Kidney tubule cell (primary cell): Measurements from ENCODE around the gene PNPLA6.
"Not testable (repeated sequence)": the region's sequence is repeated elsewhere in the genome, so short reads cannot be mapped to it uniquely, and the experiment has no call there.

Experiments used
- DNase-seq: peaks from one replicate; pipeline ENCODE4 v3.0.0-alpha.2; 2018; ENCODE audit warnings: low spot score

The PNPLA6 gene

GRCh38 chr19:7554990-7555864 is 19.7 kb downstream of the PNPLA6 start:
- no peak for DNase-seq

GRCh38 chr19:7556696-7557315 is 21.3 kb downstream of the PNPLA6 start:
- no peak for DNase-seq

GRCh38 chr19:7558667-7559066 is 23.1 kb downstream of the PNPLA6 start:
- DNase-seq: no peak

GRCh38 chr19:7559102-7559501 is 23.6 kb downstream of the PNPLA6 start:
- DNase-seq: no peak

GRCh38 chr19:7560255-7560654 is 24.7 kb downstream of the PNPLA6 start:
- DNase-seq: no peak

DNA sequence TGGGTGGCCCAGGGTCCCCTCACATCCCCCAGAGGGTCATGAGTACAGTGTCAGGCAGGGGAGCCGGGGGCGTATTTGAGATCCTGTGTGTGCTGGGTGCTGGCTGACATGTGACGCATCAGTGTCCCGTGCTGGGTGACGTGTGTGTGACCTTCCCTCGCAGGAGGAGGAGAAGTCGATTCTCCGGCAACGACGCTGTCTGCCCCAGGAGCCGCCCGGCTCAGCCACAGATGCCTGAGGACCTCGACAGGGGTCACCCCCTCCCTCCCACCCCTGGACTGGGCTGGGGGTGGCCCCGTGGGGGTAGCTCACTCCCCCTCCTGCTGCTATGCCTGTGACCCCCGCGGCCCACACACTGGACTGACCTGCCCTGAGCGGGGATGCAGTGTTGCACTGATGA is 25.8 kb downstream of the PNPLA6 start:
- DNase-seq: no peak

DNA sequence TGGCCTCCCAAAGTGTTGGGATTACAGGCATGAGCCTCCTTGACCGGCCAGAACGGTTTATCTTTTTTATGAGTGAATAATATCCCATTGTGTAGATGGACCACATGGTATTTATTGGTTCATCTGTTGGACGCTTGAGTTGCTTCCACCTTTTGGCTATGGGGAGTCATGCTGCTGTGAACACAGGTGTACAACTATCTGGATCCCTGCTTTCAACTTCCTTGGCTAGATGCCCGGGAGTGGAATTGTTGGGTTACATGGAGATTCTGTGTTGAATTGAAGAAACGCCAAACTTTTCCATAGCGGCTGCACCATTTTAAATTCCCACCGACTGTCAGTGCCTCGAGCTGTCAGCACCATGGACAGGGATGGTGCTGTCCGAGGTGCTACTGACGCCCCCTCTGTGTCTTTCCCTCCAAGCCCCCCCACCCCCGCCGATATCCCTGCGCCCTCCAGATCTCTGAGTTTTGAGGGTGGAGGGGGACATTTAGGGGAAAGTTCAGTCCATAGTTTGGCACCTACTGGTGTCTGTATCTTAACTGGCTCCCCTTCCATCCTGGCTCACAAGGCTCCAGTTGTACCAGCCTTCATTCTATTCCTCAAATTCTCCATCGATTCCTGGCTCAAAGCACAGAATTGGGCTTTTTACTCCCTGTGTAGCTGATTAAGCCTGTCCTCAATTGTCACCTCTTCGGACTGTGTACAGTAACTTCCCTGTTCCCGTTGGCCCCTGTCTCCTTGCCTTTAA is 27.3 kb downstream of the PNPLA6 start:
- DNase-seq: peak; percentile 21

DNA sequence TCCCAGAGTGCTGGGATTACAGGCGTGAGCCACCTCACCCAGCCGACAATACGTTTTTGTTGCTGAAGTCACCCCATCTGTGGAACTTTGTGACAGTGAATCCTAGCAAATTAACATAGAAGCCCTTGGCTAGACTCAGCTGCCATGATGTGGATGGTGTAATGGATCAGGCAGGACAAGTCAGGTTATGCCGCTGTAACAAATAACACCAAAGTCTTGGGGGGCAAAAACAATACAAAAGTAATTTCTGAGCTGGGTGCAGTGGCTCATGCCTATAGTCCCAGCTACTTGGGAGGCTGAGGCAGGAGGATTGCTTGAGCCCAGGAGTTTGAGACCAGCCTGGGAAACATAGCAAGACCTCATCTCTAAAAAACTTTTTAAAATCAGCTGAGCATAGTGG is 29.3 kb downstream of the PNPLA6 start:
- no peak for DNase-seq

DNA sequence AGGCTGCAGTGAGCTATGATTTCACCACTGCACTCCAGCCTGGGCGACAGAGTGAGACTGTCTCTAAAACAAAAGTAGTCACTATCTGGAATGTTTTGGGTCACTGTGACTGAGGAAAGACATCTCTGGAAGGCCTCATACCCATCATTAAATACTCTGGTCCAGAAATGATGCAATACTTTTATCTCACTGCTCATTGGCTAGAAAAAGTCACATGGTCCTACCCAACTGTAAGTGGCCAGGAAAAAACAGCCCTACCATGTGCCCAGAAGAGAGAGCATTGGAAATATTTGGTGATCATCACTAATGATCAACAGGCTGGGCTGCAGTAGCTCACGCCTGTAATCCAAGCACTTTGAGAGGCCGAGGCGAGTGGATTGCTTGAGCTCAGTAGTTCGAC is 29.8 kb downstream of the PNPLA6 start:
- no peak for DNase-seq

- no peak for DNase-seq
These were observed 35.2 kb downstream of the PNPLA6 start for GRCh38 chr19:7570761-7571160.

- peak; percentile 15 for DNase-seq
These were observed 40.0 kb downstream of the PNPLA6 start for GRCh38 chr19:7575434-7576040.

DNA sequence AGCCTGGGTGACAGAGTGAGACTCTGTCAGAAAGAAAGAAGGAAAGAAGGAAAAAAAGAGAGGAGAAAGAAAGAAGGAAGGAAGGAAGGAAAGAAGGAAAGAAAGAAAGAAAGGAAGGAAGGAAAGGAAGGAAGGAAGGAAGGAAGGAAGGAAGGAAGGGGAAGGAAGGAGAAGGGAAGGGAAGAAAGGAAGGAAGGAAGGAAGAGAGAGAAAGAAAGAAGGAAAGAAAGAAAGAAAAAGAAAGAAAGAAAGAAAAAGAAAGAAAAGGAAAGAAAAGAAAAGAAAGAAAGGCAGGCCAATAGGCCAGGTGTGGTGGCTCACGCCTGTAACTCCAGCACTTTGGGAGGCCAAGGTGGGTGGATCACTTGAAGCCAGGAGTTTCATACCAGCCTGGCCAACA is 41.9 kb downstream of the PNPLA6 start:
- DNase-seq: not testable (repeated sequence)

DNA sequence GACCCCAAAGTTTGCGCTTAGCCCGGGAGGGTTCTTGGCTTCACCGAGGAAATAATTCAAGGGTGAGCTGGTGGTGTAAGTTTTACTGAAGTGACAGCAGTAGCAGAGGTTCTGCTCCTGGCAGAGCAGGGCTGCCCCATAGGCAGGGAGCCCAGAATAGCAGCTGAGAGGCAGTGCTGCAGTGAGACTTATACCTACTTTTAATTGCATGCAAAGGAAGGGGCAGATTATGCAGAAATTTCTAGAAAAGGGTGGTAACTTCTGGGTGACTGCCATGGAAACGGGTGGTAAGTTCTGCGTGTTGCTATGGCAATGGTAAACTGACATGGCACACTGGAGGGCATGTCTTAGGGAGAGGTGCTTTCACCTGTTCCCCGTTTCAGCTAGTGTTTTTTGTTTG is 42.6 kb downstream of the PNPLA6 start:
- DNase-seq: no peak

- DNase-seq: no peak
These were observed 43.7 kb downstream of the PNPLA6 start for GRCh38 chr19:7579182-7579581.

- no peak for DNase-seq
These were observed 46.9 kb downstream of the PNPLA6 start for GRCh38 chr19:7582446-7582845.

DNA sequence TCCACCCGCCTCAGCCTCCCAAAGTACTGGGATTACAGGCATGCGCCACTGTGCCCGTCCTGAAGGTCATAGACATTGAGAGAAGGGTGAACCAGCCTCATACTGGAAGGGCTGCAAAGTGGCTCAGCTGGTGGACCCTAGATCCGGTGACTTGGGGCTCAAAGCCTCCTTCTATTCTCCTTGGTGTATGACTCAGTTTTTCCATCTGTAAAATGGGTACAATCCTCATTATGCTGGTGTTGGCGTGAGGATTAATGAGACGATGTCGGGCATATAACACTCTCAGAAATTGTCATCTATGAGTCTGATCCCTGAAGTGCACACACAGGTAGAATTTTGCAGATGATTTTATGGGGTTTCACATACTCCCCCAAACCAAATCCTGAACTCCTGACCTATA is 54.3 kb downstream of the PNPLA6 start:
- DNase-seq: no peak

GRCh38 chr19:7590256-7590655 is 54.7 kb downstream of the PNPLA6 start:
- DNase-seq: no peak

DNA sequence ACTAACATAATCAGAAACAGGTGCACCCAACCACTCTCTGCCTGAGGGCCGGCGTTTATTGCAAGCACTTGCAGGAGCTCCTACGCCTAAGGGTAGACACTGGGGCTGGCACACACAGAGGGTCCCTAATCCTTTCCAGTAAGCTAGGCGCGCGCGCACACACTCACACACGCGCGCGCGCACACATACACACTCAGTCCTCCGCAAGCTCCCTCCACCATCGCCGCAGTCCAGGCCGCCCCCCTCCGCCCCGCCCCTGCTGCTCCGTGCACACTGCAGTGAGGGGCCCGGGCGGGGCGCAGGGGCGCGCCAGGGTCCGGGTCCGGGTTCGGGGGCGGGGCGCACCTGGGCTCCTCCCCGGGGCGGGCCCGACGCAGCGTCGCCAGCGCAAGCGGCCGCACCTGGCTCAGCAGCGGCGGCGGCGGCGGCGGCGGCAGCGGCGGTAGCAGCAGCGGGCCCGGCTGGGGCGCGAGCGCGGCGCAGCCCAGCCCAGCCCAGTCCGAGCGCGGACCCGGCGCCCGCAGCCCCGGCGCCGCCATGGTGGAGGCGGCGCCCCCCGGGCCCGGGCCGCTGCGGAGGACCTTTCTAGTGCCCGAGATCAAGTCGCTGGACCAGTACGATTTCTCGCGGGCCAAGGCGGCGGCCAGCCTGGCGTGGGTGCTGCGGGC is 60.1 kb downstream of the PNPLA6 start, which contains the start of gene CAMSAP3:
TSS of gene CAMSAP3 (plus strand) at position 398 of the 668 bp plus-strand sequence. CDS start at position 538, 140 bp downstream.
- DNase-seq: peak; percentile 64

- no peak for DNase-seq
These were observed 60.9 kb downstream of the PNPLA6 start for GRCh38 chr19:7596211-7596937.

- DNase-seq: peak; percentile 20
These were observed 62.2 kb downstream of the PNPLA6 start for GRCh38 chr19:7597689-7598088.

DNA sequence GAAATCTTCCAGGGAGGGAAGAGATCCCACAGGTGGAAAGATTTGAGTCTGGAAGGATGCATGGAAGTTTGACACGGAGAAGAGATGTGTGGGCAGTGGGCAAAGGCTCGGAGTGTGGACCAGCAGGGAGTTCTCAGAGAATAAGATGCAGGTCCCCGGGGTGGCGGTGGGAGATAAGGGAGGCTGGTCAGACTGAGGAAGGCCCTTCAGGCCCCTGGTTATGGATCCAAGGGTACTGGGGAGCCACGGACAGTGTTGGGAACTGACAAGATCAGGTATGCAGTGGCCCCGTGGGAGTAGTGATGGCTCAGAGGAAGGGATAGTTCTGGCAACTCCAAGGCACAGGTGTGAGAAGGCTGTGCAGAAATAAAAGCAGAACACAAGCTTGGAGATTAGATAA is 62.7 kb downstream of the PNPLA6 start:
- DNase-seq: no peak
